Body of pancreas (tissue), 4 donors: ENCODE data around the gene LCE3E.

Experiments
- CTCF ChIP-seq, 7 experiments: fragments of 450-650 bp in 4 of 7; fragments of 200-600 bp in 3 of 7; sonication (generic) in 3 of 7; IDR thresholded peaks; one replicate each; pipeline ENCODE4 v1.5.1; 2016 to 2019; ENCODE audit warnings: antibody characterized with exemption in 7 of 7
- POLR2A ChIP-seq, 3 donors: fragments of 450-650 bp; IDR thresholded peaks; one replicate each; pipeline ENCODE4 v1.6.1; 2016; ENCODE audit warnings: antibody characterized with exemption in 3 of 3, mild to moderate bottlenecking in 2 of 3

- no peak for TF ChIP-seq CTCF (IDR thresholded peaks at IDR 0.05)
- no peak for TF ChIP-seq POLR2A (IDR thresholded peaks at IDR 0.05)
Observed at GRCh38 chr1:152565535-152566215, 905 bp downstream of the LCE3E start.
